CD14-positive monocyte (primary cell): ENCODE measurements around the gene CUBN. TPM values are rescaled to one million over a fixed set of nuclear protein-coding genes. Genes with fewer than 3 reads are reported as not detected.

Experiments
- DNase-seq, 3 donors: peaks; one replicate each; pipeline ENCODE4 v3.0.0-alpha.2; 2011 to 2022
- H2AFZ ChIP-seq: 2 replicates; pipeline ENCODE4 v1.6.0; 2012; ENCODE audit warnings: mild to moderate bottlenecking, low read depth, low read length, inconsistent platforms; ENCODE audit not compliant: insufficient read depth, poor library complexity, severe bottlenecking
- H3K27ac ChIP-seq, 2 donors: 1 replicate in 1 of 2; 2 replicates in 1 of 2; pipeline ENCODE4 v1.5.1; 2012 to 2013; ENCODE audit warnings: low read length in 2 of 2, control low read depth in 1 of 2, inconsistent platforms in 1 of 2, low read depth in 1 of 2, mild to moderate bottlenecking in 1 of 2
- H3K27me3 ChIP-seq, 2 donors: one replicate each; pipeline versions ENCODE4 v1.6.0 to v1.6.1; 2011 to 2013; ENCODE audit warnings: low read length in 2 of 2; ENCODE audit not compliant: control insufficient read depth in 2 of 2, insufficient read depth in 2 of 2
- H3K36me3 ChIP-seq, 2 donors: replicated peaks in 1 of 2; 1 replicate in 1 of 2; 2 replicates in 1 of 2; pipeline versions ENCODE4 v1.5.1 to v1.6.1; 2012 to 2013; ENCODE audit warnings: low read length in 2 of 2, control low read depth in 1 of 2, inconsistent platforms in 1 of 2, mild to moderate bottlenecking in 1 of 2; ENCODE audit not compliant: insufficient read depth in 2 of 2, control insufficient read depth in 1 of 2
- H3K4me1 ChIP-seq, 2 donors: 1 replicate in 1 of 2; 2 replicates in 1 of 2; pipeline versions ENCODE4 v1.5.1 to v1.6.1; 2012 to 2013; ENCODE audit warnings: low read length in 2 of 2, control low read depth in 1 of 2, inconsistent platforms in 1 of 2, mild to moderate bottlenecking in 1 of 2, moderate library complexity in 1 of 2; ENCODE audit not compliant: insufficient read depth in 2 of 2, control insufficient read depth in 1 of 2
- H3K4me2 ChIP-seq: replicated peaks from 2 replicates; pipeline ENCODE3; 2012; ENCODE audit warnings: low read length, moderate library complexity, mild to moderate bottlenecking; ENCODE audit not compliant: poor library complexity, severe bottlenecking; ENCODE audit errors: extremely low read depth
- H3K4me3 ChIP-seq, 3 experiments: fragments of 200-600 bp in 1 of 3; sonication (generic) in 1 of 3; replicated peaks in 1 of 3; 1 replicate in 2 of 3; 2 replicates in 1 of 3; pipeline ENCODE4 v1.5.1; 2011 to 2013; ENCODE audit warnings: low read length in 3 of 3, mild to moderate bottlenecking in 3 of 3, control low read depth in 2 of 3, low read depth in 2 of 3, inconsistent platforms in 1 of 3, moderate library complexity in 1 of 3
- H3K79me2 ChIP-seq: 2 replicates; pipeline ENCODE4 v1.6.0; 2012; ENCODE audit warnings: mild to moderate bottlenecking, control low read depth, inconsistent platforms, low read length, moderate library complexity; ENCODE audit not compliant: insufficient read depth
- H3K9ac ChIP-seq: 2 replicates; pipeline ENCODE4 v1.6.0; 2017; ENCODE audit warnings: low read length, mild to moderate bottlenecking; ENCODE audit not compliant: insufficient read depth, poor library complexity, severe bottlenecking
- H3K9me3 ChIP-seq, 2 donors: replicated peaks in 1 of 2; 1 replicate in 1 of 2; 2 replicates in 1 of 2; pipeline versions ENCODE4 v1.5.1 to v1.6.1; 2012 to 2013; ENCODE audit warnings: low read length in 2 of 2, control low read depth in 1 of 2; ENCODE audit not compliant: control insufficient read depth in 1 of 2, insufficient read depth in 1 of 2
- H4K20me1 ChIP-seq: 2 replicates; pipeline ENCODE4 v1.6.0; 2012; ENCODE audit warnings: mild to moderate bottlenecking, low read length, control low read depth, moderate library complexity; ENCODE audit not compliant: insufficient read depth
- H3K27ac Mint-ChIP-seq, 7 donors: one replicate each; pipeline ENCODE4 v1.8.0; 2020; ENCODE audit warnings: mild to moderate bottlenecking in 7 of 7, mixed read lengths in 7 of 7, moderate library complexity in 6 of 7, inconsistent platforms in 2 of 7
- H3K27me3 Mint-ChIP-seq, 3 donors: one replicate each; pipeline ENCODE4 v1.8.0; 2021 to 2022; ENCODE audit warnings: low read depth in 3 of 3, mild to moderate bottlenecking in 3 of 3, mixed read lengths in 3 of 3, moderate library complexity in 3 of 3, inconsistent platforms in 1 of 3
- H3K36me3 Mint-ChIP-seq, 2 donors: one replicate each; pipeline ENCODE4 v1.8.0; 2020; ENCODE audit warnings: mixed read lengths in 2 of 2, inconsistent platforms in 1 of 2, mild to moderate bottlenecking in 1 of 2
- H3K4me1 Mint-ChIP-seq: one replicate; pipeline ENCODE4 v1.8.0; 2020; ENCODE audit warnings: mild to moderate bottlenecking, mixed read lengths
- H3K4me3 Mint-ChIP-seq, 2 donors: one replicate each; pipeline ENCODE4 v1.8.0; 2020; ENCODE audit warnings: mild to moderate bottlenecking in 2 of 2, mixed read lengths in 2 of 2, moderate library complexity in 1 of 2
- H3K9me3 Mint-ChIP-seq, 7 donors: one replicate each; pipeline ENCODE4 v1.8.0; 2020 to 2022; ENCODE audit warnings: mixed read lengths in 7 of 7, mild to moderate bottlenecking in 6 of 7, moderate library complexity in 6 of 7, inconsistent platforms in 2 of 7
- WGBS: methylation state at CpG from one replicate; pipeline ENCODE4 v1.1.5; 2013; ENCODE audit warnings: missing lambda C conversion rate; ENCODE audit not compliant: insufficient coverage; 5-methylcytosine and 5-hydroxymethylcytosine counted together
- intact Hi-C, 2 donors: fragments of 100-400 bp; cut with micrococcal nuclease; formaldehyde crosslinking; loops; one replicate each; pipeline versions ENCODE4 v1.15.0 to v1.15.1; 2023
- polyA plus RNA-seq, 3 donors: library from polyadenylated mRNA; depleted of rRNA in 1 of 3; unstranded in 2 of 3; stranded (reverse) in 1 of 3; fragments of 300-500 nt in 2 of 3; fragments of >200 nt in 1 of 3; fragmentation: Illumina TruSeq in 2 of 3; gene quantifications; 1 replicate in 2 of 3; 2 replicates in 1 of 3; pipeline ENCODE4 v1.2.3, GENCODE V29; 2012 to 2021
- TF ChIP-seq, protein P1 (sequence below): fragments of 200-600 bp; IDR thresholded peaks from one replicate; pipeline ENCODE4 v1.8.0; 2022; ENCODE audit warnings: antibody characterized with exemption, mild to moderate bottlenecking

CUBN gene
- polyA plus RNA-seq, 3 donors: 0.95 TPM; not detected in 2

DNA sequence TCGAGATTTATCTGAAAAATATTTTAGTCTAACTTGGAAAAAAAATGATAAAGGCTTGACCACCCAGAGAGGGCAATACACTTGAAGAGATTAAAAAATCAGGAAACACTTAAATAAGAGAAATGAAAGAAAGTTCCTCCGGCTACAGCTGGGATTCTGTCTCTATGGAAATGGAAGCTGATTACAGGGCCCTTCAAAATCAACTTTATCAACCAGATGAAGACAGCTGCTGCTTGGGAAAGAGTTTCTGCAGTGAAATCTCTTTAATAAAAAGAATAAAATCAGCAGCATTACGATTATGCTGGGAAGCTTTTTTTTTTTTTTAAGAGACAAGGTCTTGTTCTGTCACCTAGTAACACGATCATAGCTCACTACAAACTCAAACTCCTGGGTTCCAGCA lies 316.9 kb downstream of the CUBN start:
- H3K9ac ChIP-seq: no peak overlapping the region
- peaks cover 17 to 27% of the 10 kb centered on the region in 2 donors for H3K4me1 ChIP-seq
- TF ChIP-seq, protein P1, sequence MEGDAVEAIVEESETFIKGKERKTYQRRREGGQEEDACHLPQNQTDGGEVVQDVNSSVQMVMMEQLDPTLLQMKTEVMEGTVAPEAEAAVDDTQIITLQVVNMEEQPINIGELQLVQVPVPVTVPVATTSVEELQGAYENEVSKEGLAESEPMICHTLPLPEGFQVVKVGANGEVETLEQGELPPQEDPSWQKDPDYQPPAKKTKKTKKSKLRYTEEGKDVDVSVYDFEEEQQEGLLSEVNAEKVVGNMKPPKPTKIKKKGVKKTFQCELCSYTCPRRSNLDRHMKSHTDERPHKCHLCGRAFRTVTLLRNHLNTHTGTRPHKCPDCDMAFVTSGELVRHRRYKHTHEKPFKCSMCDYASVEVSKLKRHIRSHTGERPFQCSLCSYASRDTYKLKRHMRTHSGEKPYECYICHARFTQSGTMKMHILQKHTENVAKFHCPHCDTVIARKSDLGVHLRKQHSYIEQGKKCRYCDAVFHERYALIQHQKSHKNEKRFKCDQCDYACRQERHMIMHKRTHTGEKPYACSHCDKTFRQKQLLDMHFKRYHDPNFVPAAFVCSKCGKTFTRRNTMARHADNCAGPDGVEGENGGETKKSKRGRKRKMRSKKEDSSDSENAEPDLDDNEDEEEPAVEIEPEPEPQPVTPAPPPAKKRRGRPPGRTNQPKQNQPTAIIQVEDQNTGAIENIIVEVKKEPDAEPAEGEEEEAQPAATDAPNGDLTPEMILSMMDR: no peak
- no peak for DNase-seq
- H3K4me3 ChIP-seq: no peak overlapping the region
- H3K36me3 ChIP-seq: peaks cover 0 to 15% of the 10 kb centered on the region in 2 donors
- no peaks in the 10 kb centered on the region for H3K9me3 Mint-ChIP-seq
- no peaks in the 10 kb centered on the region for H3K9me3 ChIP-seq
- peaks cover 36% of the 10 kb centered on the region for H3K4me1 Mint-ChIP-seq
- no peaks in the 10 kb centered on the region for H3K27me3 ChIP-seq
- WGBS: no CpG with 5 or more reads among the region's 4 CpGs
- H2AFZ ChIP-seq: no peak overlapping the region
- H3K79me2 ChIP-seq: peaks cover 69% of the 10 kb centered on the region
- peaks cover 0 to 2% (median 0%) of the 10 kb centered on the region in 3 donors for H3K27me3 Mint-ChIP-seq
- intact Hi-C loops: loop anchor here in 1 of 2 donors (10.0 kb wide), 1 partner anchor 1842 kb away; the partner anchor contains the start of genes ARL5B and NSUN6
- no peak overlapping the region for H3K27ac ChIP-seq
- H4K20me1 ChIP-seq: peaks cover 19% of the 10 kb centered on the region
- no peak overlapping the region for H3K4me2 ChIP-seq
- H3K36me3 Mint-ChIP-seq: peaks cover 25 to 34% of the 10 kb centered on the region in 2 donors
- H3K27ac Mint-ChIP-seq: no peak overlapping the region
- no peak overlapping the region for H3K4me3 Mint-ChIP-seq

DNA sequence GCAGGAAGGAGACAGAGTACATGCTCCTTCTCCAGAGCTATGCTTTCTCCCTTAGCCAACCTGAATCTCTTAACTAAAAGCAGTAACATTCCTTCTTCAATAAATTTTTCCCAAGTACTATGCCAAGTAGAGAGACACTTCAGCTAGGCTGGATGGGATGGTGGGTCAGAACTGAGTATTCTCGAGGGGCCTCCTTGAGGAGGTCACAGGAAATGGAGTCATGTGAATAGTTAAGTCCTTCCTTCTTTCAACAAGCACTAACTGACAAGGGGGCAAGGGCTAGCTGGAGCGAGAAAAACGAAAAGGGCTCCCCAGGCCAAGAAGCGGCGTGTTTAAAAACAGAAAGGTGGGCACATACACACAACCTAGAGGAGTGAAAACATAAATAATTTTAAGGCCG lies 317.8 kb downstream of the CUBN start:
- no peak overlapping the region for H3K4me2 ChIP-seq
- H3K9ac ChIP-seq: no peak overlapping the region
- H4K20me1 ChIP-seq: peaks cover 19% of the 10 kb centered on the region
- Mint-ChIP-seq H3K4me3 (no peak overlapping the region), H3K36me3 (peaks cover 32 to 38% of the 10 kb centered on the region in 2 donors), H3K9me3 (no peaks in the 10 kb centered on the region), H3K27me3 (no peaks in the 10 kb centered on the region), H3K27ac (no peak overlapping the region), H3K4me1 (peaks cover 34% of the 10 kb centered on the region)
- H3K4me3 ChIP-seq: no peak overlapping the region
- H3K27ac ChIP-seq: no peak overlapping the region
- peaks cover 0 to 23% of the 10 kb centered on the region in 2 donors for H3K36me3 ChIP-seq
- H2AFZ ChIP-seq: no peak overlapping the region
- H3K79me2 ChIP-seq: peaks cover 72% of the 10 kb centered on the region
- no peak for DNase-seq
- H3K9me3 ChIP-seq: no peaks in the 10 kb centered on the region
- peaks cover 14 to 22% of the 10 kb centered on the region in 2 donors for H3K4me1 ChIP-seq
- TF ChIP-seq, protein P1: no peak
- intact Hi-C loops: loop anchor here in 1 of 2 donors (10.0 kb wide), 1 partner anchor 1843 kb away; the partner anchor contains the start of genes ARL5B and NSUN6
- WGBS: 100% methylated on average over 2 of the region's 6 CpGs
- no peaks in the 10 kb centered on the region for H3K27me3 ChIP-seq
